DMS53 (cell line): ENCODE measurements around the gene ZNF37A.
"Not testable (repeated sequence)": the region's sequence is repeated elsewhere in the genome, so short reads cannot be mapped to it uniquely, and the experiment has no call there.

Source experiments
- DNase-seq: peaks from one replicate; lab custom pipeline; 2025; lab: John Stamatoyannopoulos, UW

Gene ZNF37A

DNA sequence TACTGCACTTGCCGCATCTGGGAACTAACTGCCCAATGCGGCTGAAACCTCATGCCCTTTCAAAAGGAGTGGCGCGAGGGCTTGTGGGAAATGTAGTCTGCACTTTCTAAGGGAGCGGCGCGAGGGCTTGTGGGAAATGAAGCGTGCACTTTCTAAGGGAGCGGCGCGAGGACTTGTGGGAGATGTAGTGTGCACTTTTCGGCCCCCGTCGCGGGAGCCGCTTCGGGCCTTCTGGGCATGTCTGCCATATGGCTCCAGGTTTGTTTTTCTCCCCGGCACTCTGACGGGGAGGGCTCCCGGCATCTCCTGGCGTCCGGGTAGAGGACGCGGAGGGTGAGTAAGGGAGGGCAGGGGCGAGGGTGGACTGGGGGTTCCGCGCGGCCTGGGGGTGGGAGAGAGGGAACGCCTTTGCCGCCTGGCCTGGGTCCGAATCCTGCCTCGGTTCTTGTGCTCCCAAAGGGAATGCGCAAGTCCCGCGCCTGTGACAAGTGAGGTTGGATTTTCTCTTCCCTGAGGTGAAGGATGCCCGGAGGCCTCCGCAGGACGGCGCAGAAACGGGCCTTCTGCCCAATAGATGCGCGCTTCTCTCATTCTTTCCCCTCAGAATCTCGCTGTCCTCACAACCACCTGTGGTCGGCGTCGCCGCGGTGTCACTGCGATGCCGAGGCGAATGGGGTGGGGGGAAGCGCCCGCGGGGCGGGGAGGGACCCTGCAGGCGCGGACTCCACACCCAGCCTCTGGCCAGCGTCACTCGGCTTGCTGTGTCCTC lies at the start of gene ZNF37A:
Gene ZNF37A (plus strand): TSS at position 180 of the 769 bp plus-strand sequence. CDS start 2,281 bp downstream, outside the sequence.
- peak; percentile 98 for DNase-seq

DNA sequence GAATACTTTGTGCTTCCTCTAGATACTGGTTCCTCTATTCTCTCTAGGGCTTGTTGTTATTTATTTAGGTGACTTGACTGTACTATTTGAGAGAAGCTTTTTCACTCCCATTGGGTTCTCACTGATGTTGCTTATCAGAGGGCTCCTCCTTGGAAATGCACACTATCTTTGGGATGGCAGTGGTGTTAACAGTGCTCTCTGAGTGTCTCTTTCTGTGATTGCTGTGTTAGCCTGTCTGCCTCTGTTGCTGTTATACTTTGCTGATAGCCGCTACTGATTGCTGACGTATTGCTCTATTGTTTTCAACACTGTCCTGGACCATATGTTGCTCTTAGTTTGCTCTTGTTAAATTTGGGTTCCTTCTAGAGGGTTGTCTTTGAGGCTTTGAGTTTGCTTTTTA lies 49.0 kb upstream of the ZNF37A start:
- DNase-seq: no peak

DNA sequence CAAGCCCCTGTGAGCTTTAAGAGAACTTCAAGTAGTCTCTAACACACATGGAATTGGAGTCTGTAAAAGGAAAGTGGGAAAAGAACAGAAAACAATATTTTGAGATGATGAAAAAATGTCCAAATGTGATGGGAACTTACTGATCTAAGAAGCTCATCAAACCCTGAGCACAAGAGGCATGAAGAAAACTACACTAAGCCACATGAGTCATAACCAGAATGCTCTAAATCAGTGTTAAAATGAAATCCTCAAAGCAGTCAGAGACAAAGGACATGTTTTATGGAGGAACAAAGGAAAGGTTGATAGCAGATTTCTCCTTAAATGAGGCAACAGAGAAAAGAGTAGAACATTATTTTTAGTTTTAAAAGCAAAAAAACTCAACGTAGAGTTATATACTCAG lies 46.5 kb upstream of the ZNF37A start:
- no peak for DNase-seq

DNA sequence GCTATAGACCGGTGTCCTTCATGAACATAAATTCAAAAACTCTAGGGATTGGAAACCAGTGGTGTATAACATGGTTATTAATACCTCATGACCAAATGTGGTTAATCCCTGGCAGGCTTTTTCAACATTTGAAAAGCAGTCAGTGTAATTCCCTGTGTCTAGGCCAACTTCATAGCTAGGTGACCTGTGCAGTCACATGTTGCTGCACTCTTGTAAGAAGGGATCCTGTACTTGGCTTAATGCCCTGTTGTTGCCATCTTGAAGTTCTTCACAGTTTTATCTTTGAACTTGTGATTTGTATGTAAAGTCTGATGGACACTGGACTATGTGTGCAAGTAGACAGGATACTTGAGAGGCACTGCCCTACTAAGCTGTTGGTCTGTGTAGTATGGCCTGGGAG lies 43.9 kb upstream of the ZNF37A start:
- no peak for DNase-seq

DNA sequence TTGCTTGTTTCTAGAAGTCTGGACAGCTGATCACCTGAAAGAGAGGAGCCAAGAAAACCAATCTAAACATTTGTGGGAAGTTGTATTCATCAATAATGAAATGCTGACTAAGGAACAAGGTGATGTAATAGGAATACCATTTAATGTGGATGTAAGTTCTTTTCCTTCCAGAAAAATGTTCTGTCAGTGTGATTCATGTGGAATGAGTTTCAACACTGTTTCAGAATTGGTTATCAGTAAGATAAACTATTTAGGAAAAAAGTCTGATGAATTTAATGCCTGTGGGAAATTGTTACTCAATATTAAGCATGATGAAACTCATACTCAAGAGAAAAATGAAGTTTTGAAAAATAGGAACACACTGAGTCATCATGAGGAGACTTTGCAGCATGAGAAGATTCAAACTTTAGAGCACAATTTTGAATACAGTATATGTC lies 39.8 kb upstream of the ZNF37A start:
- DNase-seq: no peak

DNA sequence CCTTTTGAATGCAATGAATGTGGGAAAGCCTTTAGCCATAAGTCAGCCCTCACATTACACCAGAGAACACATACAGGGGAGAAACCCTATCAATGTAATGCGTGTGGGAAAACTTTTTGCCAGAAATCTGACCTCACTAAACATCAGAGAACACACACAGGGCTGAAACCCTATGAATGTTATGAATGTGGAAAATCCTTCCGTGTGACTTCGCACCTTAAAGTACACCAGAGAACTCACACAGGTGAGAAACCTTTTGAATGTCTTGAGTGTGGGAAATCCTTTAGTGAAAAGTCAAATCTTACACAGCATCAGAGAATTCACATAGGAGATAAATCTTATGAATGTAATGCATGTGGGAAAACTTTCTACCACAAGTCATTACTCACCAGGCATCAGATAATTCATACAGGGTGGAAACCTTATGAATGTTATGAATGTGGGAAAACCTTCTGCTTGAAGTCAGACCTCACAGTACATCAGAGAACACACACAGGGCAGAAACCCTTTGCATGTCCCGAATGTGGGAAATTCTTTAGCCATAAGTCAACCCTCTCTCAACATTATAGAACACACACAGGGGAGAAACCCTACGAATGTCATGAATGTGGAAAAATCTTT lies 38.8 kb upstream of the ZNF37A start:
- DNase-seq: not testable (repeated sequence)

DNA sequence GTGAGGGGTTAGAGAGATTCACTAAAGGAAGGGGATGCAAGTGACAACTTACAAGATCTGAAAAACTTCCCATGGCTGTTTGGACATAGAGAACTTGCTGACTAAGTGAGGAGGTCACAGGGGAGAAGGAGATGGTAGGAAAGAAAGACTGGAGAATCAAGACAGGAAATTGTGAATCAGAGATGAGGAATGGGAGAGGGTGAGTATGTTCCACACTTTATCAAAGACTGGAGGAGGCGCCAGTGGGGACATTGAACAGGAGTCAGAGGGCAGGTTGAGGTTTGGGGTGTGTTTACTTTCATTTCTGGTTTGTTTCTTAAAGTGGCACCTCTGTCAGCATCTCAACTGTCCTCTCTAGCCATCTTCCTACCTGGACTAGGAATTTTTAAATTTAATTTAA lies 24.5 kb upstream of the ZNF37A start:
- DNase-seq: not testable (repeated sequence)

DNA sequence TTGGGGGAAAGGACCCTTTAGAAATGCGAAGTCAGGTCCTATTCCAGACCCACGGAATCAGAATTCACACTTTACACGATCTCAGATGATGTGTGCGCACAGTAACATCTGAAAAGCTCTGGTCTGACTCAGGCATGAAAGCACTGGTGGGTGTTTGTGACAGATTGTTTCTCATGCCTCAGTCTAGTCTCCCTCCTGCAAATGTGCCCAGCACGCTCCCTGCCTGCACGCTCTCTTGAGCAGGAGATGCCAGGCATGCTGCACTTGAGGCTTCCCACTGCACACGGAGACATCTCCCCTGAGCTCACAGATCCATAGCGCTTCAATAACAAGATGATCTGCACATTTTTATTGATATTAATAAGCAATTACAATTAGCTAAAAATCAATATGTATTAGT lies 23.6 kb upstream of the ZNF37A start:
- no peak for DNase-seq

DNA sequence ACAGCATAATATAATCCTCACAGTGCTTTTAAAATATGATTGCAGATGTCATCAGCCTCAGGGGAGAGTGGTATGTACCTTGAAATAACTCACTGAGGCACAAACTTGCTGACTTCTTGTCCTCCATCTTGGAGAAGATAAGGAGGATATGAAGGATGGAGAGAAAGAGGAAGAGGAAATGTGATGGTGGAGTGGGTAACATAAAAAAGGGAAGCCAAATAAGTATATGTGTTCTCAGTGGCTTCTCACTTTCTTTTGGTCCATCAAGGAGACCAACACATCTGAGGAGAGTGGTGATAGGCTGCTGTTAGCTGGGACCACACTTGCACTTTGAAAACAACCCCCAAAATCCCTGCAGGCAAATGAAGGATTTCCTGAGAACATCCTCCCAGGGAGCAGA lies 21.6 kb upstream of the ZNF37A start:
- no peak for DNase-seq

DNA sequence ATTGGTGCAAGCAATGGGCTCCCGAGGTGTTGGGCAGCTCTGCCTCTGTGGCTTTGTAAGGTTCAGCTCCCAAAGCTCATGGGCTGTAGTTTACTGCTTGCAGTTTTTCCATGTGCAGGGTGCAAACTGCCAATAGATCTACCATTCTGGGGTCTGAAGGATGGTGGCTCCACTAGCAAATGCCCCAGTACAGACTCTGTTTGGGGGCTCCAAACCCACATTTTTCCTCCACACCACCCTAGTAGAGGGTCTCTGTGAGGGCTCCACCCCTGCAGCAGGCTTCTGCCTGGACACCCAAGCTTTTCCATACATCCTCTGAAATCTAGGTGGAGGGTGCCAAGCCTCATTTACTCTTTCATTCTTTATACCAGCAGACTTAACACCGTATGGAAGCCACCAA lies 17.4 kb upstream of the ZNF37A start:
- no peak for DNase-seq

DNA sequence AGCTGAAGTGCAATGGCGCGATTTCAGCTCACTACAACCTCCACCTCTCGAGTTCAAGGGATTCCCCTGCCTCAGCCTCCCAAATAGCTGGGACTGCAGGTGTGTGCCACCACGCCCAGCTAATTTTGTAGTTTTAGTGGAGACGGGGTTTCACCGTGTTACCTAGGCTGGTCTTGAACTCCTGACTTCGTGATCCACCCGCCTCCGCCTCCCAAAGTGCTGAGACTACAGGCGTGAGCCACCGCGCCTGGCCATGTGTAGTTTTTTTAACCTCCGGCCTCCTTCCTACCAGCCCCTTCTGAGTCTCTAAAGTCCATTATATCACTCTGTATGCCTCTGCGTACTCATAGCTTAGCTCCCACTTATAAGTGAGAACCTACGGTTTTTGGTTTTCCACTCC lies 819 bp upstream of the ZNF37A start:
- not testable (repeated sequence) for DNase-seq

DNA sequence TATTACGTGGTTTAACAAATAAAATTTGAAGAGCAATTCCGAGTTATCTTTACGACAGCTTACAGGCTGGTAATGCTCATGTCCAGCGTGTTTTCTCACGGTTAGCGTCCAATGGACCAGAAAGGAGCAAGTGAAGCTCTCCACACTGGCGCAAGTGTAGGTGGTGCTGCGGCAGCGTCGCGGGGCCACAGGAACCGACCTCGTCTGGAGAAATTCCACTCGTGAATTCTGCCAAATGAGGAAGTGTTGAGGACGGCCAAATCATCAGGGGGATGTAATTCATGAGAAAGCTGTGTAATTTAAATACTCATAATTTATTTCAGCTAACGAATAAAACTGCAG lies 350 bp upstream of the ZNF37A start:
- peak; percentile 71 for DNase-seq

DNA sequence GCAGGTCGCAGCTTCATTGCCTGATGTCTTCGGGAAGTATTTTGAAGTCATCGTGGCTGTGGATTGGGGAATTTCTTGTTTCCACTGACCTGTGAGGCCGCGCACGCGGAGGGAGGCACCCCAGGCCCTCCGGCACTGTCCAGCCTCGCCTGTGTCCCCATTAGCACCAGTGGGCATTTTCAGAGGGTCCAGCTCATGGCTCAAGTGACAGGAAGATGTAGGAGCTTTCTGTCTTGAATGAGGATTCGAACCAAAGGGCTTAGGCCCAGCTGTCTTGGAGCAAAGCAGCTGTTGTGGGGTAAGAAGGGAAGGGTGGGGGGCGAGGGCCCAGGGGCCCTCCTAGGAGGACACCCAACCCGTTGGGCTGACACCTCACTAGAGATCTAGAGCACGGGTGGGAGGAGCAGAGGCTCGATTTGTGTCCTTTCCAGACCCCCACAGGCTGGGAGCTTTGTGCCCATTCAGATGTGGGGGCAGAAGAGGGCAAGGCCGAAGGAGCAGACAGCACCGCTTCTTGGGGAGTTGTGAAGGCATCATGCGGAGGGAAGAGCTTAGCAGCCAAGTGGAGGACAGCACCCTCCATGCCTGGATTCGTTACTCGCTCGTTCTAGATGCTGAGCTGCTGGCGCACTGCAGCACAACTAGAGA lies 914 bp downstream of the ZNF37A start:
- no peak for DNase-seq

DNA sequence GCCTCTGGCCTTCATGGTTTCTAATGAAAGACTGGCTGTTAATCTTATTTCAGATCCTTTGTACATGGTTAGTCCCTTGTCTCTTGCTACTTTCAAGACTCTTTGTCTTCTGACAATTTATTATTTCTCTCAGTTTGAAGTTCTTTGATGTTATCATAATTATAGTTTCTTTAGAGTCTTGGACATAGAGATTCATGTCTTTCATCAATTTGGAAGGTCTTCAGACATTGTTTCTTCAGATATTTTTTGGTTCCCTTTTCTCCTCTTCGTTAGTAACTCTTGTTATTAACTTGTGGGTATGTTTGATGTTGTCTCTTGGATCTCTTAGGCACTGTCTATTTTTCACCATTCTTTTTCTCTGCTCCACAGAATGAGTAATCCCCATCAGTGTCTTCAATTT lies 8.7 kb downstream of the ZNF37A start:
- no peak for DNase-seq

DNA sequence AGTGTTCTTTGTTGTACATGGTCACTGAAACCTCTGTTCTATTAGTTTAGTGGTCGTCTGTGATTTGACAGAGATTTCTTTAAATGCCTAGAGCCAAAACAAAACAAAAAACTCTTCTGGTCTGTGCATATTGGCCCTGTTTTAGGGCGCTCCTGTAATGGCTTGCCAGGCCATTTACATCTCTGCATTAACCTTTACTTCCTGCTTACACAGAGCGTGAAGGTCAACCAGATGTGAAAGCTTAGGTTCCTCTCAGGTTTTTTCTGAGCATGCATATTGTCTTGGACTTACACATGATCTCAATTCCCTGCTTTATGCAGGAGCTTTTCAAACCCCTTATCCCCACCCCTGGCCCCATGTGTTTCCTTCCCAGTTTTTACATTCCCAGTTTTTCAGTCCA lies 9.6 kb downstream of the ZNF37A start:
- no peak for DNase-seq

DNA sequence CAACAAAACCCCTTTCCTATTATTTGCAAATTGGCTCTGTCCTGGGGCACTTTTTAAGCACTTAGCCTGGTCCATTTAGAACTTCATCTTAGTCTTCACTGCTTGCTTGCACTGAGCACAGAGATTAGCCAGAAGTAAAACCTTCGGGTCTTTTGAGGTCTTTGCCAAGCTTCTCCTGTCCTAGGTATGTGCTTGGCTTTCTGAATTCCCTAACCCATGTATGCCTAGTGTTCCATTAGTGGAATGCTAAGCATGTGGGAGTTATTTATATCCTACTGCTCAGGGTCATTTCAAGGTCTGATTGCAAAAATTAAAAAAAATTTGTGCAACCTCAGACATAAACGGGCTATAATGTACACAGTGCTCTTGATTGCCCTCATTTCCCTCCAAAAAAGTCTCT lies 18.0 kb downstream of the ZNF37A start:
- DNase-seq: no peak

DNA sequence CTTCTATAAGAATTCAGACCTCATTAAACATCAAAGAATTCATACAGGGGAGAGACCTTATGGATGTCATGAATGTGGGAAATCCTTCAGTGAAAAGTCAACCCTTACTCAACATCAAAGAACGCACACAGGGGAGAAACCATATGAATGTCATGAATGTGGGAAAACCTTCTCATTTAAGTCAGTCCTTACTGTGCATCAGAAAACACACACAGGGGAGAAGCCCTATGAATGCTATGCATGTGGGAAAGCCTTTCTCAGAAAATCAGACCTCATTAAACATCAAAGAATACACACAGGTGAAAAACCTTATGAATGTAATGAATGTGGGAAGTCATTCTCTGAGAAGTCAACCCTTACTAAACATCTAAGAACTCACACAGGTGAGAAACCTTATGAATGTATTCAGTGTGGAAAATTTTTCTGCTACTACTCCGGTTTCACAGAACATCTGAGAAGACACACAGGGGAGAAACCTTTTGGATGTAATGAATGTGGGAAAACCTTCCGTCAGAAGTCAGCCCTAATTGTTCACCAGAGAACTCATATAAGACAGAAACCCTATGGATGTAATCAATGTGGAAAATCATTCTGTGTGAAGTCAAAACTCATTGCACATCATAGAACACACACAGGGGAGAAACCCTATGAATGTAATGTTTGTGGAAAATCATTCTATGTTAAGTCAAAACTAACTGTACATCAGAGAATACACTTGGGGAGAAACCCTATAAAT lies 24.1 kb downstream of the ZNF37A start:
- DNase-seq: peak; percentile 35

DNA sequence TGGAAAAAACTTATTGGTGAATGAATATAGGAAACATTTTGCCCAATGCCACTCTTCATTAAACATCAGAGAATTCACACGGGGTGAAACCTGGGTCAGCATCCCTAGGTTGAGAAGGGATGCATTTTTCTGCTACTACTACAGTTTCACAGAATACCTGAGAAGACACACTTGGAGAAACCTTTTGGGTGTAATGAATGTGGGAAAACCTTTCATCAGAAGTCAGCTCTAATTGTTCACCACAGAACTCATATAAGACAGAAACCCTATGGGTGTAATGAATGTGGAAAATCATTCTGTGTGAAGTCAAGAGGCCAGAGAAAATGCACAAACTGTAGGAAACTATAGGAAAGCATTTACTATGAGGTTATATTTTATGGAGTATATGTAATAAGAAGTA lies 24.9 kb downstream of the ZNF37A start:
- DNase-seq: no peak

DNA sequence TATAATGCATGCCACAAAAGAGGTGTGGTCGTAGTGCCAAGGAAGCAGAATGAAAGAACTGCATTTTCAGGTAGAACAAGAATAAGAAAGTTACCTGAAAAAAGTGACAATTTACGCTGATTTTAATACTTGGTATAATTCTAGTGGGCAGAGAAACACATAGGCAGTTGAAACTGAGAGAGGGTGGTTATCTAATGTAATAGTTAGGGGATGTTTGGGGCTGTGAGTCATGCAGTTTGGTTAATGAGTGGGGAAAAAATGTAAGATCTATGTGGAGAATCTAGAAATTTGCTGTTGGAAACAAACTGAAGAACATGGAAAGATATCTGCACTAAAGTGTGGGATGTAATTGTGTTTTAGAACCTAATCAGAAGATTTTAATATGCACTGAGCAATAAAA lies 33.7 kb downstream of the ZNF37A start:
- no peak for DNase-seq

DNA sequence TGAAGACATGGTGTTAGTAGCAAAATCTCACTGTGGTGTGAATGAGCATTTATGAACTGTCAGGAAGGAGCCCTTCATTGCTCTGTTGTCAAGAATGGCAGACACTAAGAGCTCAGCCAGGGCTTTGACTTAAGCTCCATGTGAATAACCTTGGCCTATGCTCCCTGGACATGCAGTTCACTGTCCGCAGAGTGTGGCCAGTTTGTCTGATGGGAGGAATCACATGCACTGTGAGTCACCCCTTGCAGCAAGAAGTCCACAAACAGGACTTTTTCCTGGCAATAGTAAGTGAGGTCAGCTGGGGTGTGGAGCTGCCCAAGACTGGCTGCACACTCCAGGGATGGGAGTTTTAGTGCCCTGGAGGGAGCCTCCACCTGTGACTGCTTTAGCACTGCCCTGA lies 49.5 kb downstream of the ZNF37A start:
- DNase-seq: no peak

DNA sequence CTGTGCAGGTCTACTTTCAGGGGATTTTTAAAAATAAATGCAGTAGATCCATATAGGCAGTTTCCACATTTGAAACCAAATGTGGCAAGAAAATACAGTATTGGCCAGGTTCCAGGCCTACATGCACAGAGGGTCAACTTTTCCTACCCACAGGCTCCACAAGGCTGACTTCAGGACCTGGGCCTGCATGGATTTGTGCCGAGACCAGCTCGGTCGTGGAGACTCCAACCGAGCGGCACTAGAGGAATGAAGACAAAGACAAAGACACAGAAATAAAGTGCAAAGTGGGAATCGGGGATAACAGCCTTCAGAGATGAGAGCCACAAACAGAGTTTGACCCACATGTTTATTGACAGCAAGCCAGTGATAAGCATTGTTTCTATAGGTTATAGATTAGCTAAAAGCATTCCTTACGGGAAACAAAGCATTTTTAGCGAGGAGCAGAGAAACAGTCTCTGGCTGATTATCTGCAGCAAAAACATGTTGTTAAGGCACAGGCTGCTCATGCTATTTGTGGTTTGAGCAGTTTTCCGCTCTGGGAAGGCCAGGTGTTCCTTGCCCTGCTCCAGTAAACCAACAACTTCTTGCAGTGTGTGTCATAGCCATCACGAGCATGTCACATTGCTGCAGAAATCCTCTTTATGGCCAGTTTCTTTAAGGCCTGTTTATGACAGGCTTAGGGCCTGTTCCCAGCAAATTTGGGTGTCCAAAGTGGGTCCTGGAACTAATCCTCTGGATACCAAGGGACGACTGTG lies 52.6 kb downstream of the ZNF37A start:
- DNase-seq: no peak

DNA sequence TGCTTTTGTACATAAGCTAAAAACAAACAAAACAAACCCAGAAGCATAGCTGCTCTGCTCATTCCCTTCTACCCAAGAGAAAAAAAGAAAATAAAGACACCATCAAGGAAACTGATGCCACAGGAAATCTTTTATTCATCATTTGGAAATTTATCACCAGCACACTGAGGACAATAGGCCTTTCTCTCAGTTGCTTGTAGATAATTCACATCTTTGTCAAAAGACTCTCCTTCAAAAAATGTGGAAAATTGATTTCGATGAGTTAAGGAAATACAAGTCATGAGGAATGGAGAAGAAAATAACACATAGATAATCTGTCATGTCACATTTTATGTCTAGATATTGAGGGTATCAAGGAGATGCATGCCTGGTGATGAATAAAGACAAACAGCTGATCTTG lies 53.5 kb downstream of the ZNF37A start:
- DNase-seq: no peak
